GM21576 (cell line): ENCODE measurements around the gene SPRR2E.
"Not testable (repeated sequence)": the region's sequence is repeated elsewhere in the genome, so short reads cannot be mapped to it uniquely, and the experiment has no call there.

Experiments used
- ATAC-seq: cut with Tn5 transposase; IDR thresholded peaks from one replicate; pipeline ENCODE4 v1.9.1; 2021; ENCODE audit warnings: mild to moderate bottlenecking, moderate library complexity; ENCODE audit not compliant: unreplicated experiment

Gene SPRR2E

DNA sequence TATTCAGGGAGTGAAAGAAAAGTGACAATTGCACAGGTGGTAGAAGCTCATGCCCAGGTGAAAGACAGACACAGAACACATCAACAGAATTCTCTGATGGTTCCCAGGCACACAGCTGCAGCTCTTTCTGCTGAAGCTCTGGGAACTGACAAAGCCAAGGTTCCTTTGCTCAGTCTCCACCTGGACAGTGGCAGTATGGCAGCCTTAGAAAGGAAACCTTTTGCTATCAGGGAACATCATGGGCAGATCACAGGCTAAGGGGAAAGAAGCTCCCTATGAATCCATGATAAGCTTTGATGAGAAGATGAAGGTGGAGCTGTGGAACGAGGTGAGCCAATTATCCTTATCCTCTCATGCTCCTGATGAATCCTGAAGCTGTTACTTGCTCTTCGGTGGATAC, 24.1 kb downstream of the SPRR2E start:
- no peak for ATAC-seq

DNA sequence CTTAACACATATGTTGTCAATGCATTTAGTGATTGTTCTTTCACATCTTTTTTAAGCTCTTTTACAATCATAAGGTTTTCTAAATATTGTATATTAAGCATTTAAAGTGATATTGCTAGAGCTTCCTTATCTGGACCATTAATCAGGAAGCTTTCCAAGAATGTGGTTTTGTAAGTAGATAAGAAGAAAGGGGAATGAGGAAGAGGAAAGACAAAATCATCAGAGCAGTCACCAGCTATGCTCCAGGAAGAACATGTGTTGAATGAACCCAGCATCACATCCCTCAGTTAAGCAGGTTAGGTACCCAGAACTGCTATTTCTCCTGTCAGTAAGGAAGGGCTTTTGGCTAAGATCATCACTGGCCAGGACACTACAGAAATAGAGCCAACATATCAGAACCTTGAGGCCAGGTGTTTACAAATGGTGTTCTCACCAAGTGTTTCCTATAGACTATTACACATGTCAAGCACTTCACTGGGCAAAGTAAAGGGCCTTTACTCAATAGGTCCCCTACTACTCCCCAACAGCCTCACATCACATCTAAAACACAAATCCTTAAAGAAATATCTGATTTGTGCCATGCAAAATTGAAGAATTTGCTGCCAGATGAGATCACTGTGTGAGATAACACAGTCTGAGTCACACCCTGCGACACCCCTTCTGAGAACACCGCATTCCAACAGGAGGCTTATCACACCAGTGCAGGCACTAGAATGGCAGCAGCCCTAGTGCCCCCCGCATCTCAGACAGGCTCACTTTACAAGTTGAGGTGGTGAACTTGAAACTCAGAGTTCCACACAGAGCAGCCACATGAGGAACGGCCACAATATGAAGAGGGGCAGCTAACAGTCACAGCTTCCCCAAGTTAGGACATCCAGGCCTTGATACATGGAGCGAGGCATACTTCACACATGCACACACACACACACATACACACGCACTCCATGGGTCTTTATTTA, 35.2 kb downstream of the SPRR2E start:
- no peak for ATAC-seq

DNA sequence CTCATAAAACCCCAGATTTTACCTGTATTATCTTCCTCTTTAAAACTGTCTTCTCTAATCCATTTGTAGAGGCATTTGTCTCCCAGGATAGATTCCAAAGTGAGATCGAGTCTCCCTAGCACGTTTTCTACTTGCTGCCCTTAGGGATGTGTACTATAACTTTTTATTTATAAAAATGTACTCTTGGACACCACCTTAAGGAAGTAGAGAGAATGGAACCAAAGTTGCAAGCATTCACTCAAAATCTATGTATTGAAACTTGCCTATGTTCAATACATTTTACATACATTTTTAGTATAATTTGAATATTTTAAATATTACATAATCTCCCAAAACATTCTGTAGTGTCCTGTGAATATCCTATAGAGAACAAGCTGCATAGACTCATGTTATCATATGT, 36.2 kb downstream of the SPRR2E start:
- ATAC-seq: no peak

DNA sequence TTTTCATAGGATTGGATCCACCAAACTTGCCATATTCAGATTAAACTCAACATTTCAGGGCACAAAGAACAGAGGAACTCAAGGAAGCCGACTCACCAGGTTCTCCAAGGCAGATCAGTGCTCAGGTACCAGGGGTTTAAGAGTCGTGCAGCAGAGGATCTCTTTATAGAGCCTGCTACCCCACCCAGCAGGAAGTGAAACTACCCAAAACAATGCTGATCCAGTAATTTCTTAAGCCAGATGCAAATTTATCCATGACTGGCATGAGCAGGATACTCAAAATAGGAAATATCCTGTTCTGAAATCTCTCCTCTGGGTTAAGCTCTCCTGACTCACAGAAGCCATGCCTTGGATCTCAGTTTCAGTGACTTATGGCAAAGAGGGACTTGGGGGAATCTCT, 37.0 kb downstream of the SPRR2E start, which contains the start of gene SPRR2A:
TSS of gene SPRR2A (minus strand) at position 138 of the 400 bp plus-strand sequence. CDS start 777 bp downstream, outside the sequence.
- ATAC-seq: no peak

DNA sequence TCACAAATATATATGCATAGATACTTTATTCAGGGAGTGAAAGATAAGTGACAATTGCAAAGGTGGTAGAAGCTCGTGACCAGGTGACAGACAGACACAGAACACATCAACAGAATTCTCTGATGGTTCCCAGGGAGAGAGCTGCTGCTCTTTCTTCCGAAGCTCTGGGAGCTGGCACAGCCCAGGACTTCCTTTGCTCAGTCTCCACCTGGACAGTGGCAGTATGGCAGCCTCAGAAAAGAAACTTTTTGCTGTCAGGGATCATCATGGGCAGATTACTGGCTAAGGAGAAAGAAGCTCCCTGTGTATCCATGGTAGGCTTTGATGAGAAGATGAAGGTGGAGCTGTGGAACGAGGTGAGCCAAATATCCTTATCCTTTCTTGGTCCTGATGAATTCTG, 38.2 kb downstream of the SPRR2E start:
- ATAC-seq: not testable (repeated sequence)

DNA sequence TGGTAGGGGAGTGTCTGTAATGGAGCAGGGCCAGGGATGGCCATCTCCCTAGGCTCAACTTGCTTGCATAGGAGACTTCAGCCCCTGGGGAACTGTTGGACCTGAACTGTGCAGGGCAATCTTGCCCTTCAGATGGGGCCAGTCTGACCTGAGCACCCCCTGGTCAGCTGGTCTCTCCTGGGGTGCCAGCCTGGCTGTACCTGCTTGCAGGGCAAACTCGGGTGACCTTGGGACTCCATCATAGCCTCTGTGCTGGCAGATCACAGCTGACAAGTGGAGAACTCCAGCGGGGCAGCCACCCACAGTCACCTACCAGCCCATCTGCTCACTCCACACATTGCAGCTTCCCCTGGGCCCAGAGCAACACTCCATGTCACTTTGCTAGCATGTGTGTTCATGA, 45.1 kb downstream of the SPRR2E start:
- ATAC-seq: no peak
